ENCODE data around the gene AVPR1A.

DNA sequence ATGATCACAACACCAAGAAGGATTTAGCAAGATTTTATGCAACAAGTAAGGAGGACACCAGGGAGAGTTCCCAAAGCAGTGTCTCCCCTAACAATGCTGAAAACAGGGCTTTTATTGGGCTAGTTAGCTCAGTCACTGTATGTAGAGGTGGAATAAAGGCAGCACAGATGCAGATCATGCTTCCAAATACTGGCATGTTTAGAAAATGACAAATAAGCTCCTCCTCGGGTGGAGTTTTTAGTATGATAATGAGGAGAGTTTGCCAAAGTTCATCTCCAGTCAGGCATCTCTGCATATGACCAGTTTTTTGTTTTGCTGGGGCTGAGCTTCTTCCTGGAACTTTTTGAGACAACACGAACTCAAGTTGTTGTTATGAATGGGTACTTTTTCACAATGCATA, 4.4 kb upstream of the AVPR1A start:
- TF ChIP-seq POLR2A (IDR thresholded peaks at IDR 0.05) (no peak), CTCF (IDR thresholded peaks at IDR 0.05) (no peak)
